22Rv1 (cell line): ENCODE results near the gene GALC.

Experiments used
- ZFX ChIP-seq: fragments of 450-650 bp; IDR thresholded peaks from 2 replicates; pipeline ENCODE4 v1.6.1; 2017; ENCODE audit warnings: antibody characterized with exemption, borderline replicate concordance
- TF ChIP-seq, protein P1 (sequence below): fragments of 450-650 bp; IDR thresholded peaks from 2 replicates; pipeline ENCODE4 v1.5.1; 2017; ENCODE audit warnings: mild to moderate bottlenecking

GRCh38 chr14:87994974-87995373 lies 2.0 kb upstream of the GALC start:
- TF ChIP-seq, protein P1, sequence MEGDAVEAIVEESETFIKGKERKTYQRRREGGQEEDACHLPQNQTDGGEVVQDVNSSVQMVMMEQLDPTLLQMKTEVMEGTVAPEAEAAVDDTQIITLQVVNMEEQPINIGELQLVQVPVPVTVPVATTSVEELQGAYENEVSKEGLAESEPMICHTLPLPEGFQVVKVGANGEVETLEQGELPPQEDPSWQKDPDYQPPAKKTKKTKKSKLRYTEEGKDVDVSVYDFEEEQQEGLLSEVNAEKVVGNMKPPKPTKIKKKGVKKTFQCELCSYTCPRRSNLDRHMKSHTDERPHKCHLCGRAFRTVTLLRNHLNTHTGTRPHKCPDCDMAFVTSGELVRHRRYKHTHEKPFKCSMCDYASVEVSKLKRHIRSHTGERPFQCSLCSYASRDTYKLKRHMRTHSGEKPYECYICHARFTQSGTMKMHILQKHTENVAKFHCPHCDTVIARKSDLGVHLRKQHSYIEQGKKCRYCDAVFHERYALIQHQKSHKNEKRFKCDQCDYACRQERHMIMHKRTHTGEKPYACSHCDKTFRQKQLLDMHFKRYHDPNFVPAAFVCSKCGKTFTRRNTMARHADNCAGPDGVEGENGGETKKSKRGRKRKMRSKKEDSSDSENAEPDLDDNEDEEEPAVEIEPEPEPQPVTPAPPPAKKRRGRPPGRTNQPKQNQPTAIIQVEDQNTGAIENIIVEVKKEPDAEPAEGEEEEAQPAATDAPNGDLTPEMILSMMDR = no peak
- TF ChIP-seq ZFX = no peak
